Adrenal gland (tissue), 12 donors: ENCODE measurements around the gene ARHGEF11. TPM values are rescaled to one million over a fixed set of nuclear protein-coding genes. Genes with fewer than 3 reads are reported as not detected.
A peak's percentile ranks its signal among the peaks of the same experiment; 100 is the strongest.

Experiments
- DNase-seq, 7 donors: peaks; one replicate each; pipeline ENCODE4 v3.0.0-alpha.2; 2019 to 2020
- H3K27ac ChIP-seq, 5 donors: fragments of 200-600 bp; sonication (generic) in 4 of 5; 1 replicate in 3 of 5; 2 replicates in 2 of 5; pipeline versions ENCODE4 v1.5.1 to v1.8.0; 2016 to 2020; ENCODE audit warnings: mild to moderate bottlenecking in 1 of 5
- H3K27me3 ChIP-seq: fragments of 200-600 bp; 2 replicates; pipeline ENCODE4 v1.8.0; 2021
- H3K36me3 ChIP-seq, 2 donors: fragments of 200-600 bp; replicated peaks in 1 of 2; 1 replicate in 1 of 2; 2 replicates in 1 of 2; pipeline versions ENCODE4 v1.5.1 to v1.8.0; 2018 to 2022
- H3K4me1 ChIP-seq, 2 donors: fragments of 200-600 bp; replicated peaks in 1 of 2; 1 replicate in 1 of 2; 2 replicates in 1 of 2; pipeline versions ENCODE4 v1.5.1 to v1.8.0; 2018 to 2021
- H3K4me3 ChIP-seq, 4 donors: fragments of 200-600 bp; sonication (generic) in 3 of 4; one replicate each; pipeline ENCODE4 v1.5.1; 2016 to 2018
- H3K9me3 ChIP-seq, 3 donors: fragments of 200-600 bp; sonication (generic) in 1 of 3; replicated peaks in 1 of 3; 1 replicate in 2 of 3; 2 replicates in 1 of 3; pipeline versions ENCODE4 v1.5.1 to v1.8.0; 2016 to 2021
- CTCF ChIP-seq, 6 experiments: fragments of 450-650 bp in 4 of 6; fragments of 200-600 bp in 2 of 6; sonication (generic) in 1 of 6; IDR thresholded peaks; 1 replicate in 5 of 6; 2 replicates in 1 of 6; pipeline versions ENCODE4 v1.5.1 to v1.8.0; 2016 to 2021; ENCODE audit warnings: antibody characterized with exemption in 6 of 6, mild to moderate bottlenecking in 2 of 6, moderate library complexity in 1 of 6
- POLR2A ChIP-seq, 2 donors: fragments of 450-650 bp; IDR thresholded peaks; one replicate each; pipeline ENCODE4 v1.6.1; 2017; ENCODE audit warnings: antibody characterized with exemption in 2 of 2, mild to moderate bottlenecking in 2 of 2, moderate library complexity in 1 of 2
- WGBS, 4 donors: extraction: QIAGEN DNeasy Blood & Tissue Kit in 2 of 4; methylation state at CpG; one replicate each; pipeline versions ENCODE4 v1.1.5 to v1.1.7; 2013 to 2017; 5-methylcytosine and 5-hydroxymethylcytosine counted together
- intact Hi-C, 2 donors: fragments of 100-400 bp; cut with DNase I; formaldehyde crosslinking; loops; one replicate each; pipeline versions ENCODE4 v1.14.1 to v1.15.0; 2022 to 2023
- polyA plus RNA-seq, 3 donors: library from polyadenylated mRNA; stranded (reverse); fragments of 200-250 nt in 2 of 3; fragments of 350-450 nt in 1 of 3; fragmentation: Illumina TruSeq in 1 of 3; extraction: RNeasy Lipid Tissue Mini Kit (QIAGEN cat#74804) in 1 of 3; gene quantifications; one replicate each; pipeline ENCODE4 v1.2.3, GENCODE V29; 2013 to 2014
- total RNA-seq, 9 donors: library from RNA; depleted of rRNA in 4 of 9; stranded (reverse); fragments of >200 nt in 4 of 9; fragments of 120-200 nt in 1 of 9; fragmentation: NEBNext Ultra II Directional in 1 of 9; extraction: Animal tissue kit (Norgen Biotek cat#: 25700) in 1 of 9; gene quantifications; one replicate each; pipeline versions ENCODE4 v1.1.0 to v1.2.4, GENCODE V29; 2013 to 2023
- donor health status: healthy with polysubstance abuse.
- donor health status: Bipolar disorder and iron deficiency.
- donor health status: DM: yes; HTN: yes; CAD: no.
- donor health status: DM: no; HTN: no; CAD: no.
- donor health status: DM: no; HTN: no; CAD: no.
- donor health status: DM: yes; HTN: yes; CAD: no.

Gene ARHGEF11
- total and polyA plus RNA-seq, 12 donors = 14.2 to 69.2 (median 38.3) TPM

- intact Hi-C loops = no loop called here
- Histone ChIP-seq H3K27me3 (peaks cover 8% of the 10 kb centered on the region), H3K4me1 (peaks cover 0 to 28% of the 10 kb centered on the region in 2 donors), H3K4me3 (no peak overlapping the region), H3K9me3 (no peaks in the 10 kb centered on the region), H3K36me3 (no peaks in the 10 kb centered on the region), H3K27ac (peak overlapping the region in 4 of 5 donors; percentile 24 to 90 (median 69))
- 69 to 71% (median 71%) methylated on average over 9 to 14 of the region's 14 CpGs for WGBS, 4 donors
- no peak for TF ChIP-seq POLR2A (IDR thresholded peaks at IDR 0.05)
- no peak for TF ChIP-seq CTCF (IDR thresholded peaks at IDR 0.05)
- DNase-seq = no peak
These were observed 148.3 kb downstream of the ARHGEF11 start for GRCh38 chr1:156897078-156897825.

DNA sequence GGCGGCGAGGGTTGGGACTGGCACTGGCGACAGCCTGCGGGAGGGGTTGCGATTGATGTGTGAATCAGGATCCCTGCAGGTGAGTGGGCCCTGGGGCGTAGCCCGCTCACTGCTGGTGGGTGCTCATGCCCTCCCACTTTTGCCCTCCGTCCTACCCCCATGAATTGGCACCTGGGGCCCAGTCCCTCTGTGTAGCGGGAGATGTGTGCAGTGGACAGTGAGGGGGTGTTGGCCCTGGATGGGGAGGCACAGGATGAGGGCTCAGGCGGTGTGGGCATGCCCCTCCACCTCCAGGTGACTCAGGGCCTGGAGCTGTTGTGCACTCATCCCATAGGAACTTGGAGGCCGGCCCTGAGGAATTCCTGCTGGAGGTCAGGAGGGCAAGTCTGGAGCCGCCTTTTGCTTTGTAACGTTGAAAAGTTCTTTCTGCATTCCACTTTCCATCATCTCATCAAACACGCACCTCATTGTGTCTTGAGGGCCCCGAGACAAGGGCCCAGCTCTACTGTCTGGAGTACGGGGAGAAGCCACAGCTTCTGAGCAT is 149.0 kb downstream of the ARHGEF11 start:
- peaks cover 0 to 30% of the 10 kb centered on the region in 2 donors for H3K4me1 ChIP-seq
- intact Hi-C loops = no loop called here
- no peaks in the 10 kb centered on the region for H3K36me3 ChIP-seq
- WGBS, 4 donors = 67 to 77% (median 74%) methylated on average over 11 to 16 of the region's 16 CpGs
- peak overlapping the region in 3 of 5 donors; percentile 74 to 90 (median 84) for H3K27ac ChIP-seq
- H3K4me3 ChIP-seq = no peak overlapping the region
- TF ChIP-seq CTCF (IDR thresholded peaks at IDR 0.05) (no peak), POLR2A (IDR thresholded peaks at IDR 0.05) (no peak)
- DNase-seq = peak in 3 of 7 donors; percentile 28 to 61 (median 43)
- H3K27me3 ChIP-seq = peaks cover 8% of the 10 kb centered on the region
- no peaks in the 10 kb centered on the region for H3K9me3 ChIP-seq

DNA sequence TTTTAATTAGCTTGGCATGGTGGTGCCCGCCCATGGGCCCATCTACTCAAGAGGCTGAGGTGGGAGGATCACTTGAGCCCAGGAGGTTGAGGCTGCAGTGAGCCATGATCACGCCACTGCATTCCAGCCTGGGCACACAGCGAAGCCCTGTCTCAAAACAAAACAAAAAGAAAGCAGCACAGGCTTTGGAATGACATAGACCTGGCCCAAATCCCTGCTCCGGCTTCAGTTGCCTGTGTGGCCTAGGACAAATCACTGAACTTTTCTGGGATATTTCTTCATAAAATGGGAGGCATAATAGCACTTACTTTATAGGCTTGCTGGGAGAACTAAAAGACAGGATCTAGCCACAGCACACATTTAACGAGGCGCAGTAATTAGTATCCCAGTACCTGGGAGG is 149.6 kb downstream of the ARHGEF11 start:
- Histone ChIP-seq H3K27ac (peak overlapping the region in 3 of 5 donors; percentile 74 to 90 (median 84)), H3K4me3 (no peak overlapping the region), H3K9me3 (no peaks in the 10 kb centered on the region), H3K4me1 (peaks cover 0 to 30% of the 10 kb centered on the region in 2 donors), H3K27me3 (peaks cover 8% of the 10 kb centered on the region), H3K36me3 (no peaks in the 10 kb centered on the region)
- intact Hi-C loops = loop anchor here in 1 of 2 donors (2.0 kb wide), 1 partner anchor 27 kb away; no protein-coding TSS in a partner anchor
- WGBS, 4 donors = 79 to 93% (median 84%) methylated on average over 6 of the region's 6 CpGs
- no peak for DNase-seq
- no peak for TF ChIP-seq CTCF (IDR thresholded peaks at IDR 0.05)
- no peak for TF ChIP-seq POLR2A (IDR thresholded peaks at IDR 0.05)

DNA sequence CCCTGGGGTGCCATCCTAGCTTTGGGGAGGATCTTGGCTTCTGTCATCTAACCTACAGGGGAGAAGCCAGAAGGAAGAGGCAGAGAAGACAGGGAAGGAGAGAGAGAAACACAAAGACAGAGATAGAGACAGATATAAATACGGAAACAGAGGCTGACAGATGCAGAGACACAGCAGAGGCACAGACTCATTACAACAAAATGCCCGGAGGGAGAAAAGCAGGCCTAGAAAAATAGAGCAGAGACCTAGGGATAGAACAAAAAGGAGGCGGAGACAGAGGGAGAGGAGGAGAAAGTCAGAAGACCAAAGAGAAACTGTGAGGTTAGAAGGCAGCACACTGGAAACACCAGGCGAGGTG is 150.1 kb downstream of the ARHGEF11 start:
- intact Hi-C loops = loop anchor here in 1 of 2 donors (2.0 kb wide), 1 partner anchor 27 kb away; no protein-coding TSS in a partner anchor
- no peaks in the 10 kb centered on the region for H3K9me3 ChIP-seq
- no peaks in the 10 kb centered on the region for H3K36me3 ChIP-seq
- 58 to 71% (median 62%) methylated on average over 4 of the region's 4 CpGs for WGBS, 4 donors
- H3K4me1 ChIP-seq = peaks cover 0 to 30% of the 10 kb centered on the region in 2 donors
- peak overlapping the region in 4 of 5 donors; percentile 43 to 90 (median 79) for H3K27ac ChIP-seq
- H3K27me3 ChIP-seq = peaks cover 8% of the 10 kb centered on the region
- peak overlapping the region in 1 of 4 donors; percentile 52 for H3K4me3 ChIP-seq
- TF ChIP-seq CTCF (IDR thresholded peaks at IDR 0.05) (no peak), POLR2A (IDR thresholded peaks at IDR 0.05) (no peak)
- no peak for DNase-seq
